Right lung (tissue), 10 donors: ENCODE measurements around the gene DKK3. TPM values are rescaled to one million over a fixed set of nuclear protein-coding genes. Genes with fewer than 3 reads are reported as not detected.
A peak's percentile ranks its signal among the peaks of the same experiment; 100 is the strongest.

Experiments
- DNase-seq, 2 donors: peaks; one replicate each; pipeline ENCODE4 v3.0.0-alpha.2; 2013
- long read RNA-seq, 8 donors: transcript quantifications; one replicate each; lab custom pipeline, GENCODE V29; 2026
- polyA plus RNA-seq, 5 donors: library from polyadenylated mRNA; unstranded; fragments of 120-200 nt; gene quantifications; one replicate each; pipeline versions ENCODE4 v1.2.1 to v1.2.3, GENCODE V29; 2013; ENCODE audit warnings: inconsistent platforms in 1 of 5, low replicate concordance in 1 of 5; ENCODE audit not compliant: insufficient read length in 5 of 5, insufficient read depth in 1 of 5

Gene DKK3
- 100 to 1,000 TPM; 144 to 187 (median 170) TPM for polyA plus RNA-seq
- long read RNA-seq, donor 1, transcript DKK3-215 (3 exons, 1,087 nt) = minor isoform, 11 of 114 reads
- long read RNA-seq, donor 1, transcript DKK3-201 (8 exons, 2,636 nt) = major isoform, 24 of 114 reads
- long read RNA-seq, donor 1, partial matches to known transcripts = 77 of 114 reads
- long read RNA-seq, donor 1, other reads (novel, unspliced or antisense) = 0 of 114 reads
- long read RNA-seq, donor 2, transcript DKK3-201 (8 exons, 2,636 nt) = major isoform, 14 of 61 reads
- long read RNA-seq, donor 2, partial matches to known transcripts = 46 of 61 reads
- long read RNA-seq, donor 2, other reads (novel, unspliced or antisense) = 0 of 61 reads
- long read RNA-seq, donor 3, transcript DKK3-201 (8 exons, 2,636 nt) = major isoform, 9 of 21 reads
- long read RNA-seq, donor 3, partial matches to known transcripts = 9 of 21 reads
- long read RNA-seq, donor 3, other reads (novel, unspliced or antisense) = 0 of 21 reads
- long read RNA-seq, donor 4, transcript DKK3-215 (3 exons, 1,087 nt) = major isoform, 8 of 18 reads
- long read RNA-seq, donor 4, partial matches to known transcripts = 5 of 18 reads
- long read RNA-seq, donor 4, other reads (novel, unspliced or antisense) = 0 of 18 reads
- long read RNA-seq, donor 5, transcript DKK3-215 (3 exons, 1,087 nt) = major isoform, 19 of 64 reads
- long read RNA-seq, donor 5, transcript DKK3-201 (8 exons, 2,636 nt) = minor isoform, 11 of 64 reads
- long read RNA-seq, donor 5, partial matches to known transcripts = 27 of 64 reads
- long read RNA-seq, donor 5, other reads (novel, unspliced or antisense) = 5 of 64 reads
- long read RNA-seq, donor 6, transcript DKK3-201 (8 exons, 2,636 nt) = major isoform, 11 of 28 reads
- long read RNA-seq, donor 6, partial matches to known transcripts = 15 of 28 reads
- long read RNA-seq, donor 6, other reads (novel, unspliced or antisense) = 0 of 28 reads
- long read RNA-seq, donor 7, transcript DKK3-201 (8 exons, 2,636 nt) = major isoform, 20 of 38 reads
- long read RNA-seq, donor 7, transcript DKK3-215 (3 exons, 1,087 nt) = minor isoform, 5 of 38 reads
- long read RNA-seq, donor 7, partial matches to known transcripts = 12 of 38 reads
- long read RNA-seq, donor 7, other reads (novel, unspliced or antisense) = 0 of 38 reads
- long read RNA-seq, donor 8, partial matches to known transcripts = 14 of 19 reads
- long read RNA-seq, donor 8, other reads (novel, unspliced or antisense) = 0 of 19 reads

- no peak for DNase-seq
Observed at GRCh38 chr11:12007769-12008737, at the start of gene DKK3. Gene DKK3 (minus strand): TSS chr11:12008626. CDS start chr11:12008582, 44 bp downstream.

- DNase-seq = no peak
Observed at GRCh38 chr11:12057299-12057980, 49.0 kb upstream of the DKK3 start.

- DNase-seq = no peak
Observed at GRCh38 chr11:12056119-12056518, 47.7 kb upstream of the DKK3 start.

GRCh38 chr11:12053606-12054361 lies 45.4 kb upstream of the DKK3 start:
- no peak for DNase-seq

- no peak for DNase-seq
Observed at GRCh38 chr11:12052676-12053605, 44.5 kb upstream of the DKK3 start.

- DNase-seq = no peak
Observed at GRCh38 chr11:12051287-12051662, 42.8 kb upstream of the DKK3 start.

GRCh38 chr11:12050470-12051286 lies 42.3 kb upstream of the DKK3 start:
- DNase-seq = no peak

GRCh38 chr11:12048936-12049790 lies 40.7 kb upstream of the DKK3 start:
- no peak for DNase-seq

GRCh38 chr11:12046636-12047236 lies 38.3 kb upstream of the DKK3 start:
- DNase-seq = no peak

GRCh38 chr11:12045914-12046635 lies 37.6 kb upstream of the DKK3 start:
- DNase-seq = no peak

- DNase-seq = no peak
Observed at GRCh38 chr11:12044799-12045198, 36.4 kb upstream of the DKK3 start.

GRCh38 chr11:12043959-12044791 lies 35.7 kb upstream of the DKK3 start:
- DNase-seq = peak; percentile 71 to 80

GRCh38 chr11:12043221-12043620 lies 34.8 kb upstream of the DKK3 start:
- no peak for DNase-seq

- no peak for DNase-seq
Observed at GRCh38 chr11:12042215-12042676, 33.8 kb upstream of the DKK3 start.
